Gastrocnemius medialis (tissue), 4 donors: ENCODE measurements around the gene LDLRAD4. TPM values are rescaled to one million over a fixed set of nuclear protein-coding genes. Genes with fewer than 3 reads are reported as not detected.

ENCODE experiments used
- ATAC-seq, 2 donors: fragments of 150-250 bp; one replicate each; pipeline ENCODE4 v1.9.1; 2016
- DNase-seq, 2 donors: peaks; one replicate each; pipeline ENCODE4 v3.0.0-alpha.2; 2019
- H3K27ac ChIP-seq, 4 donors: fragments of 200-600 bp; sonication (generic); 1 replicate in 1 of 4; 2 replicates in 3 of 4; pipeline ENCODE4 v1.5.1; 2016 to 2018; ENCODE audit warnings: mild to moderate bottlenecking in 2 of 4, moderate library complexity in 1 of 4
- H3K27me3 ChIP-seq, 3 donors: fragments of 200-600 bp; sonication (generic) in 2 of 3; 1 replicate in 1 of 3; 2 replicates in 2 of 3; pipeline versions ENCODE4 v1.5.1 to v1.6.0; 2016 to 2019; ENCODE audit warnings: mild to moderate bottlenecking in 1 of 3, moderate library complexity in 1 of 3
- H3K36me3 ChIP-seq, 2 donors: fragments of 200-600 bp; sonication (generic) in 1 of 2; one replicate each; pipeline ENCODE4 v1.5.1; 2017 to 2018
- H3K4me1 ChIP-seq, 2 donors: fragments of 200-600 bp; sonication (generic) in 1 of 2; one replicate each; pipeline ENCODE4 v1.5.1; 2016 to 2017; ENCODE audit warnings: mild to moderate bottlenecking in 2 of 2
- H3K4me3 ChIP-seq, 4 donors: fragments of 200-600 bp; sonication (generic) in 3 of 4; 1 replicate in 1 of 4; 2 replicates in 3 of 4; pipeline ENCODE4 v1.5.1; 2016 to 2019; ENCODE audit warnings: mild to moderate bottlenecking in 2 of 4
- H3K9me3 ChIP-seq, 3 donors: fragments of 200-600 bp; sonication (generic) in 2 of 3; 1 replicate in 1 of 3; 2 replicates in 2 of 3; pipeline ENCODE4 v1.5.1; 2016 to 2019
- POLR2A ChIP-seq, 2 donors: fragments of 450-650 bp; IDR thresholded peaks; one replicate each; pipeline ENCODE4 v1.6.1; 2017; ENCODE audit warnings: antibody characterized with exemption in 2 of 2, mild to moderate bottlenecking in 2 of 2, moderate library complexity in 2 of 2
- in situ Hi-C, 4 donors: fragments of 200-750 bp; cut with MboI; loops; one replicate each; pipeline versions ENCODE4 v1.15.0 to v1.8.0; 2017; ENCODE audit warnings: low sequenced_read_pairs in 4 of 4
- intact Hi-C: fragments of 100-400 bp; cut with DNase I; formaldehyde crosslinking; loops from one replicate; pipeline ENCODE4 v1.15.1; 2023; ENCODE audit warnings: low total_unique reads
- total RNA-seq, 4 donors: library from RNA; depleted of rRNA; stranded (reverse); fragments of >200 nt; gene quantifications; one replicate each; pipeline versions ENCODE4 v1.1.0 to v1.2.3, GENCODE V29; 2016
- TF ChIP-seq, protein P1 (sequence below), 5 experiments: fragments of 450-650 bp in 3 of 5; fragments of 200-600 bp in 2 of 5; sonication (generic) in 2 of 5; IDR thresholded peaks in 4 of 5; conservative IDR thresholded peaks in 1 of 5; 1 replicate in 4 of 5; 2 replicates in 1 of 5; pipeline ENCODE4 v1.5.1; 2016 to 2019; ENCODE audit warnings: antibody characterized with exemption in 5 of 5, mild to moderate bottlenecking in 3 of 5, moderate library complexity in 3 of 5

LDLRAD4 gene
- total RNA-seq, 4 donors from 2014 or later = 3.9 to 11.1 (median 6.5) TPM

GRCh38 chr18:13439461-13439860 lies 220.9 kb downstream of the LDLRAD4 start:
- Histone ChIP-seq H3K27me3 (no peaks in the 10 kb centered on the region), H3K4me3 (no peak overlapping the region), H3K27ac (no peak overlapping the region), H3K36me3 (no peaks in the 10 kb centered on the region), H3K9me3 (no peaks in the 10 kb centered on the region), H3K4me1 (peaks cover 0 to 19% of the 10 kb centered on the region in 2 donors)
- DNase-seq (no peak), ATAC-seq (no peak)
- TF ChIP-seq, protein P1, sequence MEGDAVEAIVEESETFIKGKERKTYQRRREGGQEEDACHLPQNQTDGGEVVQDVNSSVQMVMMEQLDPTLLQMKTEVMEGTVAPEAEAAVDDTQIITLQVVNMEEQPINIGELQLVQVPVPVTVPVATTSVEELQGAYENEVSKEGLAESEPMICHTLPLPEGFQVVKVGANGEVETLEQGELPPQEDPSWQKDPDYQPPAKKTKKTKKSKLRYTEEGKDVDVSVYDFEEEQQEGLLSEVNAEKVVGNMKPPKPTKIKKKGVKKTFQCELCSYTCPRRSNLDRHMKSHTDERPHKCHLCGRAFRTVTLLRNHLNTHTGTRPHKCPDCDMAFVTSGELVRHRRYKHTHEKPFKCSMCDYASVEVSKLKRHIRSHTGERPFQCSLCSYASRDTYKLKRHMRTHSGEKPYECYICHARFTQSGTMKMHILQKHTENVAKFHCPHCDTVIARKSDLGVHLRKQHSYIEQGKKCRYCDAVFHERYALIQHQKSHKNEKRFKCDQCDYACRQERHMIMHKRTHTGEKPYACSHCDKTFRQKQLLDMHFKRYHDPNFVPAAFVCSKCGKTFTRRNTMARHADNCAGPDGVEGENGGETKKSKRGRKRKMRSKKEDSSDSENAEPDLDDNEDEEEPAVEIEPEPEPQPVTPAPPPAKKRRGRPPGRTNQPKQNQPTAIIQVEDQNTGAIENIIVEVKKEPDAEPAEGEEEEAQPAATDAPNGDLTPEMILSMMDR (IDR thresholded peaks at IDR 0.05 in 4 of 5, conservative IDR thresholded peaks at IDR 0.05 in 1 of 5) = no peak
- TF ChIP-seq POLR2A (IDR thresholded peaks at IDR 0.05) = no peak
- in situ Hi-C loops = no loop called here
- intact Hi-C loops = loop anchor here (5.0 to 10.0 kb wide), 2 partner anchors 95 to 222 kb away; partner anchors contain the start of gene LDLRAD4

GRCh38 chr18:13440277-13441248 lies 222.0 kb downstream of the LDLRAD4 start:
- Histone ChIP-seq H3K9me3 (no peaks in the 10 kb centered on the region), H3K27ac (no peak overlapping the region), H3K4me1 (peaks cover 0 to 10% of the 10 kb centered on the region in 2 donors), H3K27me3 (no peaks in the 10 kb centered on the region), H3K4me3 (no peak overlapping the region), H3K36me3 (no peaks in the 10 kb centered on the region)
- DNase-seq (no peak), ATAC-seq (no peak)
- in situ Hi-C loops (no loop called here), intact Hi-C loops (no loop called here)
- TF ChIP-seq, protein P1 (IDR thresholded peaks at IDR 0.05 in 4 of 5, conservative IDR thresholded peaks at IDR 0.05 in 1 of 5) = no peak
- TF ChIP-seq POLR2A (IDR thresholded peaks at IDR 0.05) = no peak

DNA sequence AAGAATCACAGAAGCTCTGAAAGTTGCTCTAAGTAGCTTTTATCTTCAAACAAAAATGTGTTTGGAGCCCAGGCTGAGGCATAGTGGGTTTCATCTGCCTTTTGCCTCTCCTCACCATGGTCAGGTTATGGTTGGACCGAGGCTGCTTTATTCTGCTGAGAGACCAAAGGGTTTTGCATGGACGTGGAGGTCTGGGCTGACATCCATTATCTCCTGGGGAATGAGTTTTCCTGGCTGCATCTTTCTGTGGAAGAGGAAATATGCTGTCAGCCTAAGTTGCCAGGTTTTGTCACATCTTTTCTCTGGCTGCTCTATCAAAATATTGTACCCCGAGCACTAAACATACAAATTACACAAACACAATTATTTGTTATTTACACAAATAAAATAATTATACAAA lies 223.2 kb downstream of the LDLRAD4 start:
- Histone ChIP-seq H3K4me1 (peaks cover 0 to under 1% of the 10 kb centered on the region in 2 donors), H3K9me3 (no peaks in the 10 kb centered on the region), H3K4me3 (no peak overlapping the region), H3K36me3 (no peaks in the 10 kb centered on the region), H3K27me3 (no peaks in the 10 kb centered on the region), H3K27ac (no peak overlapping the region)
- intact Hi-C loops = no loop called here
- in situ Hi-C loops = no loop called here
- TF ChIP-seq POLR2A (IDR thresholded peaks at IDR 0.05) = no peak
- TF ChIP-seq, protein P1 (IDR thresholded peaks at IDR 0.05 in 4 of 5, conservative IDR thresholded peaks at IDR 0.05 in 1 of 5) = no peak
- DNase-seq (no peak), ATAC-seq (no peak)

- intact Hi-C loops (no loop called here), in situ Hi-C loops (no loop called here)
- H3K9me3 ChIP-seq = no peaks in the 10 kb centered on the region
- peaks cover 3 to 4% of the 10 kb centered on the region in 2 donors for H3K4me1 ChIP-seq
- DNase-seq = no peak
- H3K27me3 ChIP-seq = no peaks in the 10 kb centered on the region
- H3K27ac ChIP-seq = no peak overlapping the region
- TF ChIP-seq, protein P1 (IDR thresholded peaks at IDR 0.05 in 4 of 5, conservative IDR thresholded peaks at IDR 0.05 in 1 of 5) = no peak
- TF ChIP-seq POLR2A (IDR thresholded peaks at IDR 0.05) = no peak
- H3K4me3 ChIP-seq = no peak overlapping the region
- no peaks in the 10 kb centered on the region for H3K36me3 ChIP-seq
- no peak for ATAC-seq
Measured at GRCh38 chr18:13442451-13442850, 223.9 kb downstream of the LDLRAD4 start.
